GM21367 (cell line): ENCODE measurements around the gene MPEG1.

Experiments
- ATAC-seq: cut with Tn5 transposase; IDR thresholded peaks from one replicate; pipeline ENCODE4 v1.9.1; 2021; ENCODE audit not compliant: unreplicated experiment

The MPEG1 gene

GRCh38 chr11:59212744-59213631 lies at the start of gene MPEG1:
Gene MPEG1 (minus strand): TSS chr11:59212927. CDS start chr11:59212865, 62 bp downstream.
- no peak for ATAC-seq

GRCh38 chr11:59262177-59262818 lies 49.6 kb upstream of the MPEG1 start:
- no peak for ATAC-seq

GRCh38 chr11:59261150-59261549 lies 48.4 kb upstream of the MPEG1 start:
- ATAC-seq: no peak

- ATAC-seq: no peak
These were observed 47.2 kb upstream of the MPEG1 start for GRCh38 chr11:59259867-59260475.

GRCh38 chr11:59259047-59259446 lies 46.3 kb upstream of the MPEG1 start:
- ATAC-seq: no peak

GRCh38 chr11:59255281-59255680 lies 42.6 kb upstream of the MPEG1 start:
- ATAC-seq: no peak

GRCh38 chr11:59254286-59254685 lies 41.6 kb upstream of the MPEG1 start:
- no peak for ATAC-seq

- no peak for ATAC-seq
These were observed 40.3 kb upstream of the MPEG1 start for GRCh38 chr11:59253001-59253400.

GRCh38 chr11:59249535-59249934 lies 36.8 kb upstream of the MPEG1 start:
- no peak for ATAC-seq

GRCh38 chr11:59247531-59248227 lies 35.0 kb upstream of the MPEG1 start:
- no peak for ATAC-seq

GRCh38 chr11:59243633-59244032 lies 30.9 kb upstream of the MPEG1 start:
- no peak for ATAC-seq

GRCh38 chr11:59240322-59240721 lies 27.6 kb upstream of the MPEG1 start:
- ATAC-seq: no peak

- no peak for ATAC-seq
These were observed 13.7 kb upstream of the MPEG1 start for GRCh38 chr11:59226396-59226795.

GRCh38 chr11:59225017-59225416 lies 12.3 kb upstream of the MPEG1 start:
- peak; percentile 42 for ATAC-seq

- peak; percentile 42 for ATAC-seq
These were observed 11.7 kb upstream of the MPEG1 start for GRCh38 chr11:59224351-59224928.

- no peak for ATAC-seq
These were observed 10.9 kb upstream of the MPEG1 start for GRCh38 chr11:59223611-59224010.

GRCh38 chr11:59223177-59223576 lies 10.4 kb upstream of the MPEG1 start:
- ATAC-seq: no peak

- ATAC-seq: no peak
These were observed 9.8 kb upstream of the MPEG1 start for GRCh38 chr11:59222464-59223060.

- ATAC-seq: no peak
These were observed 8.7 kb upstream of the MPEG1 start for GRCh38 chr11:59221441-59221840.

GRCh38 chr11:59219836-59220235 lies 7.1 kb upstream of the MPEG1 start:
- no peak for ATAC-seq

- ATAC-seq: no peak
These were observed 6.2 kb upstream of the MPEG1 start for GRCh38 chr11:59218893-59219292.
